Activated T-helper 2 cell treated with anti-CD3 and anti-CD28 coated beads, Interferon-gamma antibody, Interleukin-2, Interleukin-4, amounts not matched to agents 10 μg/mL and 5 μg/mL and 100 μg/mL, durations not matched to agents 14 hours and 24 hours and 36 hours (primary cell): ENCODE results near the gene TP53INP2. TPM values are rescaled to one million over a fixed set of nuclear protein-coding genes. Genes with fewer than 3 reads are reported as not detected.

Experiments used
- DNase-seq: peaks from one replicate; pipeline ENCODE4 v3.0.0; 2021; ENCODE audit warnings: low spot score
- H3K27ac Mint-ChIP-seq: one replicate; pipeline ENCODE4 v1.8.0; 2021; ENCODE audit warnings: mixed read lengths
- H3K27me3 Mint-ChIP-seq: one replicate; pipeline ENCODE4 v1.8.0; 2021; ENCODE audit warnings: low read depth, mixed read lengths
- H3K36me3 Mint-ChIP-seq: one replicate; pipeline ENCODE4 v1.8.0; 2021; ENCODE audit warnings: low read depth, mixed read lengths
- H3K4me1 Mint-ChIP-seq: one replicate; pipeline ENCODE4 v1.8.0; 2021; ENCODE audit warnings: low read depth, mixed read lengths
- H3K4me3 Mint-ChIP-seq: one replicate; pipeline ENCODE4 v1.8.0; 2021; ENCODE audit warnings: low read depth, mild to moderate bottlenecking, moderate library complexity, mixed read lengths
- H3K9me3 Mint-ChIP-seq: one replicate; pipeline ENCODE4 v1.8.0; 2021; ENCODE audit warnings: mixed read lengths
- intact Hi-C: fragments of 100-400 bp; cut with micrococcal nuclease; formaldehyde crosslinking; loops from one replicate; pipeline ENCODE4 v1.15.1; 2023
- total RNA-seq: library from RNA; stranded (reverse); gene quantifications from 2 replicates; pipeline ENCODE4 v1.2.3, GENCODE V29; 2022

Gene TP53INP2
- total RNA-seq, 1 donor from 2014 or later = 5.5 TPM

DNA sequence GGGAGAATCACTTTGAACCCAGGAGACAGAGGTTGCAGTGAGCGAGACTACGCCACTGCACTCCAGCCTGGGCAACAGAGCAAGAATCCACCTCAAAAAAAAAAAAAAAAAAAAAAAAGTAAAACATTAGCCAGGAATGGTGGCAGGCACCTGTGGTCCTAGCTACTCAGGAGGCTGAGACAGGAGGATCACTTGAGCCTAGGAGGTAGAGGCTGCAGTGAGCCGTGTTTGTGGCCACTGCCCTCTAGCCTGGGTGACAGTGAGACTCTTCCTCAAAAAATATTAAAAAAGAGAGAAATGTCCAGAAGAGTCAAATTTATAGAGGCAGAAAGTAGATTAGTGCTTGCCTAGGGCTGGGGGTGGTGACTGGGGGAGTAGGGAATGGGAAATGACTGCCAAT lies 20.5 kb upstream of the TP53INP2 start:
- Mint-ChIP-seq H3K9me3 (no peaks in the 10 kb centered on the region), H3K36me3 (no peaks in the 10 kb centered on the region), H3K27me3 (no peaks in the 10 kb centered on the region), H3K27ac (no peak overlapping the region), H3K4me1 (peaks cover 7% of the 10 kb centered on the region), H3K4me3 (no peak overlapping the region)
- no peak for DNase-seq
- intact Hi-C loops = no loop called here

DNA sequence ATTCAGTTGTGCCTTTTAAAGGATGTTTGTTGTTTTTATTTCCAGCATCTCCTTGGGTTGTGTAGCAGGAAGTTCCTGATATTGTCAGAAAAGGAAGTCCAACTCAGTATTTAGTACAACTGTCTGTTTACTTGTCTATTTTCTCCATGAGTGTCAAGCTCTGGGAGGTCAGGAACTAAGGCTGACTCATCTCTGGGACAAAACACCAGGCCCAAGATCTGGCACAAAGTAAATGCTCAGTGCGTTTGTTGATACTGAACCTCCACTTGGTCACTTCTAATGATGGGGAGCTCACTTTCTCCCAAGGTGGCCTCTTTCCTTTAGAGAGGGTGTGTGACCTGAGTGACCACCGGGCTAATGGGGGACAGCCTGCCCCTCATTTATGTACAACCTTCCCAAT lies 14.7 kb upstream of the TP53INP2 start:
- Mint-ChIP-seq H3K36me3 (no peaks in the 10 kb centered on the region), H3K27me3 (no peaks in the 10 kb centered on the region), H3K27ac (no peak overlapping the region), H3K9me3 (no peaks in the 10 kb centered on the region), H3K4me3 (no peak overlapping the region), H3K4me1 (no peaks in the 10 kb centered on the region)
- intact Hi-C loops = no loop called here
- DNase-seq = no peak

DNA sequence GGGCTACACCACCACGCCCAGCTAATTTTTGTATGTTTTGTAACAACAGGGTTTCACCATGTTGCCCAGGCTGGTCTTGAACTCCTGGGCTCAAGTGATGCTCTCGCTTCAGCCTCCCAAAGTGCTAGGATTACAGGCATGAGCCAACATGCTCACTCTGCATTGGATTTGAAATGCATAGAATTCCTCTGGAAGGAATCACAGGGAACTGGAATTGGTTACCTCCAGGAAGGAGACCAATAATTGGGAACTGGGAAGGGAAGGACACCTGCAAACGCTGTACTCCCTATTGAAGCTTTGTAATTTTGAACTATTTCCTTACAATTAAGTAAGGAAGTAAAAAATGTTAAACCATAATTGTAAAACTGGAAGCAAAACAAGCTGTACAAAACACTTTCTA lies 12.3 kb upstream of the TP53INP2 start:
- Mint-ChIP-seq H3K27me3 (peaks cover 3% of the 10 kb centered on the region), H3K27ac (no peak overlapping the region), H3K4me3 (no peak overlapping the region), H3K4me1 (no peaks in the 10 kb centered on the region), H3K9me3 (no peaks in the 10 kb centered on the region), H3K36me3 (no peaks in the 10 kb centered on the region)
- DNase-seq = no peak
- intact Hi-C loops = no loop called here

DNA sequence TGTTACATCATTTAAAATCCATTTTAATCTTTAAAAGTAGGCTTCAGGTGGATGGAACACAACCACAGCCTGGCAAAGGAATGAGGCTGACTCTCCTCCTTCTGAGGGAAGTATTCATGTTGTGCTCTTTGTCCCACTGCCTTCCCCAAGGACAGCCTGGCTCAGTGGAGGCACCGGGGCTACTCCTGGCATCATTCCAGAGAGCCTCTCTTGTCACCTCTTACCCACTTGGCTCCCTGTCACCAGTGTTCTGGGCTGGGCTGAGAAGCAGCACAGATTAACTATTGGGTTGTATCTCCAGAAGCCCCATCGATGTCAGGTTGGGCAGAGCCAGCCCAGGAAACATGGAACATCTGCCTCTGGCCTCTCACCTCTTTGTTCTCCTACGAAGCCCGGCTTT lies 10.7 kb upstream of the TP53INP2 start:
- Mint-ChIP-seq H3K27ac (no peak overlapping the region), H3K4me3 (no peak overlapping the region), H3K27me3 (peaks cover 7% of the 10 kb centered on the region), H3K9me3 (no peaks in the 10 kb centered on the region), H3K4me1 (no peaks in the 10 kb centered on the region), H3K36me3 (no peaks in the 10 kb centered on the region)
- intact Hi-C loops = no loop called here
- no peak for DNase-seq

DNA sequence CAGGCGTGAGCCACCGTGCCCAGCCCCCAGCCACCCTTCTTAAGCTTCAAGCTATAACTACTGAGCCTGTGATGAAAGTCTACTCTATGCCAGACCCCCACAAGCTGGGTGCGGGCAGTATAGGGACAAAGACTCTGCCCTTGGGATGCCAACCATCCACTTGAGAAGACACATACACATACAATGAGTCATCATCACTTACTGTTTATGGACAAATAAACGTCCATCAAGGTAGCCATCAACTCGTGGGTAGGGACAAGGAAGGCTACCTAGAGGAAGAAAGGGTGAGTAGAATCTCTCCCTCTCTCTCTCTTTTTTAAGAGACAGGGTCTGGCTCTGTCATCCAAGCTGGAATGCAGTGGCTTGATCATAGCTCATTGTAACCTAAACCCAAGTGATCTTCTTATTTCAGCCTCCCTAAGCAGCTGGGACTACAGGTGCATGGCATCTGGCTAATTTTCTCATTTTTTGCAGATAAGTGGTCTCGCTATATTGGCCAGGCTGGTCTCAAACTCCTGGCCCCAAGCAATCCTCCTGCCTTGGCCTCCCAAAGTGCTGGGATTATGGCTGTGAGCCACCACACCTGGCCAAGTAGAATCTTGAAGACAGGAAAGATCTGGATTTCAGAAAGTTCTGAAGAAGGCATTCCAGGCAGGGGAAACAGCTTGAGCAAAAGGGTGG lies 2.6 kb upstream of the TP53INP2 start:
- H3K27ac Mint-ChIP-seq = no peak overlapping the region
- no peaks in the 10 kb centered on the region for H3K9me3 Mint-ChIP-seq
- H3K27me3 Mint-ChIP-seq = peaks cover 15% of the 10 kb centered on the region
- H3K4me3 Mint-ChIP-seq = no peak overlapping the region
- no peaks in the 10 kb centered on the region for H3K36me3 Mint-ChIP-seq
- DNase-seq = no peak
- intact Hi-C loops = no loop called here
- H3K4me1 Mint-ChIP-seq = peaks cover 16% of the 10 kb centered on the region

DNA sequence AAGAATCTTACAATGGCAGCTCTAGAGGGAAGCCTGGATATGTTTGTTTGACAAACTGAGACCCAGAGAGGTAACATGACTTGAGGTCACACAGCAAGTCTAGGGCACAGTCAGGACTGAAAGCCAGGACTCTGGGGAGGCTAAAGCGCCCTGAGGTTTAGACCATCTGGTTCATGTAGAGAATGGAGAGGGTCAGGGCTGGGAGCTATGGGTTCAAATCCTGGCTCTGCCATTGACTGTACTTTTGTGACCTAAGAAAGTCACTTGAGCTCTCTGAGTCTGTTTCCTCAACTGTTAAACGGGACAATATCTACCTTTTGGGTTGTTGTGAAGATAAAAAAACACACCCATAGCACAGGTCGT lies 1.1 kb upstream of the TP53INP2 start:
- H3K27ac Mint-ChIP-seq = no peak overlapping the region
- H3K36me3 Mint-ChIP-seq = no peaks in the 10 kb centered on the region
- H3K27me3 Mint-ChIP-seq = peaks cover 12% of the 10 kb centered on the region
- H3K4me3 Mint-ChIP-seq = peak overlapping the region; percentile 99
- intact Hi-C loops = no loop called here
- no peak for DNase-seq
- H3K4me1 Mint-ChIP-seq = peaks cover 19% of the 10 kb centered on the region
- H3K9me3 Mint-ChIP-seq = no peaks in the 10 kb centered on the region

DNA sequence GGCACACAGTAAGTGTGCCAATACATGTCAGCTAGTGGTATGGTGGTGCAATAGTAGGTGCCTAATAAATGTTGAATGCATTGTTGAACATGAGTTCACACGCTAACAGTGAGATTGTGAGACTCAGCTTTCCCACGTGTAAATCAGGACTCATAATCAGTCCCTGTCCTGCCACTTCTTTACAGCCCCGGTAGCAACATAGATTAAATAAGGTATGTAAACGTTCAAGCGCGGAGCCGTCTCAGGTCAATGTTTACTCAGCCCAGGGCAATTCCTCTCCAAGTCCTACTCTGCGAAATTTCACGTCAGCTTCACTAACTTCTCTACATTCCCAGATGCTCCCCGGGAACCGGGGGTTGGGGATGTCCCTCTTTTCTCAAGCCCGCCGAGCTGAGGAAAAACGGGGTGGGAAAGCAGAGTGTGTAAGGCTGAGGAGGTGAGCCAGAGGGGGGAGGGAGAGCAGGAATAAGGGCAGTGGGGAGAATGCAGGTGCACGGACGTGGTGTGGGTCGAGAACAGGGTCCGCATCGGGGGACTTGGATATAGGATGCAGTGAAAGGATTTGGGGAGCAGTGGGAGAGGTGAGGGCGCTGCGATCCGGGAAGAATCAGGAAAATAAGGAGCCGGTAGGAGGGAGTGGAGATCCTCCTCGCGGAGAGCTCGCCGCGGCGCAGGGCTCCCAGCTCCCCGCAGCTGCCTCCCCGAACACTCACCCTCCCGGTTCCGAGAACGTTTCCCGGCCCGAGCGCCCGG lies 544 bp upstream of the TP53INP2 start:
- Mint-ChIP-seq H3K4me3 (peak overlapping the region; percentile 99), H3K27me3 (peaks cover 12% of the 10 kb centered on the region), H3K27ac (peak overlapping the region; percentile 94), H3K36me3 (no peaks in the 10 kb centered on the region), H3K9me3 (no peaks in the 10 kb centered on the region), H3K4me1 (peaks cover 22% of the 10 kb centered on the region)
- DNase-seq = no peak
- intact Hi-C loops = no loop called here

DNA sequence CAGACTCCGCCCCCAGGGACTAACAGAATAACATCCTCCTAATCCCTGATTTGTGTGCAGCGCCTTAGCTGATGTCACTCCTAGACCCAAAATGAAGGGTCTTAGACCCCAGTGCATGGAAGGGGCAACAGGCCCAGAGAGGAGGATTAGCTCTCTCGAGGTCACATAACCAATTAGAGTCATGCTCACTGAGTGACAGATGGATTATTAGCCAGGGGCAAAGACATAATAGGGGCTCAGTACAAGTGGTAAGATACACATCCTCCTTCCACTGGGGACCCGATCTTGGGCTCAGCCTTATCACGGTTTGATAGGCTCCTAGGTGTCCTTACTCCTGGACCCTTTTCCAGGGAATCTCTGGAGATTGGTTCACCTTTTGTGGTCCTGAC lies 858 bp downstream of the TP53INP2 start:
- Mint-ChIP-seq H3K4me1 (peaks cover 24% of the 10 kb centered on the region), H3K27me3 (peaks cover 12% of the 10 kb centered on the region), H3K4me3 (peak overlapping the region; percentile 85), H3K27ac (peak overlapping the region; percentile 91), H3K9me3 (no peaks in the 10 kb centered on the region), H3K36me3 (no peaks in the 10 kb centered on the region)
- intact Hi-C loops = no loop called here
- DNase-seq = no peak

DNA sequence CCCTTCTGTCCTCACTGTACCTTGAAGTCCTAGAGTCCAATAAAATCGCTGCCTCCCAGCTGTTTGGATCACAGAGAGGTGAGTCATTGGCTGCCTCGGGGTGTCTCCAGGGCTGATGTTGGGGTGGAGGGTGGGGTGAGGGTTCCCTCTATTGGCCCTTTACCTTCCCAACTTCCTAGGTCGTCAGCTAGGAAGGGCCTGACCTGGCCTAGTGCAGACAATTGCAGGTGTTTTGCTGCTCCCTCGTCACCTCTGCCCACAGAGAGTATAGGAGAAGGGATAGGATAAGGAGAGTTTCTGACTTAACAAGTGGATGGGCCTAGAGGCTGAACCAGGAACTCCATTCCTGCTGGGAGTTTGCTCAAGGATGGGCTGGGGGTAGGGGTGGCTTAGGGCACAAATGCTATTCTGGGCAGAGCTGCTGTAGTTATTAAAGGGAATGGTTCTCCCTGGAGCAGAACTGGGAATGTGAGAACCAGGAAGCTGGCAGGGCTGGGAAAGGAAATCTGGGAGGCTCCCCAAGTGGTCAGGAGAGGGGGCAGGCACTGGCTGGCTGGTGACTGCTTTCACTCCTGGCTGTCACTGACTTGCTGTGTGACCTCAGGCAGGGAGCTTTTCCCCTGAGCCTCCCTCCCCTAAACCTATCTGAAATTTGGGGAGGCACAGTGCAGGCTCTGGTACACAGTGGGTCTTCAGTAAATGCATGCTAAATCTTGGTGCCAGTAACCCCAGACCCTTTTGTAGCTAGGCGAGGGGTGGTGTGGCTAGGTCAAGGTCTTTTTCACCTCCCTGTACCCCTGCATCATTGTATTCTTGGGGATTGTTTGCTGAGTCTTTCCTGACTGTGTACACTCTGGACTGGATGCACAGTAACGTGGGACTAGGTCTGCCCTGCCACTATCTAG lies 1.5 kb downstream of the TP53INP2 start:
- H3K36me3 Mint-ChIP-seq = peaks cover 5% of the 10 kb centered on the region
- DNase-seq = no peak
- H3K4me1 Mint-ChIP-seq = peaks cover 29% of the 10 kb centered on the region
- intact Hi-C loops = no loop called here
- H3K9me3 Mint-ChIP-seq = no peaks in the 10 kb centered on the region
- H3K27me3 Mint-ChIP-seq = peaks cover 12% of the 10 kb centered on the region
- H3K4me3 Mint-ChIP-seq = peak overlapping the region; percentile 85
- H3K27ac Mint-ChIP-seq = peak overlapping the region; percentile 49

DNA sequence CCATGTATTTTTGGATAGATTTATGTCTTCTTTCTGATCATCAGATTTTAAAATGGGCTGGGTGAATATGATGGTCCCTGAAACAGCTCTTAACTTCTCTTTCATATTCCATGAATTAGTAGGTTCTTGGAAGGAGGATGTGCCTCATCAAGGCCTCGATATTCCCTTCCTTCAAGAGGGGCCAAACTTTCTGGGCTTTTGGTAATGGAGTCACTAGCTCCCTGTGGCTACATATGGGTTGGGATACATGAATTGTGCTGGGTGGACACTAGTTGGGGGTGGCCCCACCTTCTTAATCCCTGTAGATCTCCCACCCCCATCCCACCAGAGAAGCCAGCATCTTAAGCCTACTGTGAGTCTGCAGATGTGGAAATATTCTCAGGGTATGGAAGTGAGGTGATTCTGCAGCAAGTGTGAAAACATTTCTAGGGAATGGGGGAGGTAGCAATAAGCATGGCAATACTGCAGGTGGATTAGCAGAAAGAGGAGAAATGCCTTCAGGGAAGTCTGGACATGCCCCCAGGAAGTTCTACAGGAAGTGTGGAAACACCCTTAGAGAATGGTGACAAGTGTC lies 2.2 kb downstream of the TP53INP2 start:
- H3K4me1 Mint-ChIP-seq = peaks cover 30% of the 10 kb centered on the region
- intact Hi-C loops = no loop called here
- H3K36me3 Mint-ChIP-seq = peaks cover 13% of the 10 kb centered on the region
- peak overlapping the region; percentile 6 for H3K4me3 Mint-ChIP-seq
- no peak overlapping the region for H3K27ac Mint-ChIP-seq
- DNase-seq = no peak
- H3K27me3 Mint-ChIP-seq = peaks cover 12% of the 10 kb centered on the region
- H3K9me3 Mint-ChIP-seq = no peaks in the 10 kb centered on the region

DNA sequence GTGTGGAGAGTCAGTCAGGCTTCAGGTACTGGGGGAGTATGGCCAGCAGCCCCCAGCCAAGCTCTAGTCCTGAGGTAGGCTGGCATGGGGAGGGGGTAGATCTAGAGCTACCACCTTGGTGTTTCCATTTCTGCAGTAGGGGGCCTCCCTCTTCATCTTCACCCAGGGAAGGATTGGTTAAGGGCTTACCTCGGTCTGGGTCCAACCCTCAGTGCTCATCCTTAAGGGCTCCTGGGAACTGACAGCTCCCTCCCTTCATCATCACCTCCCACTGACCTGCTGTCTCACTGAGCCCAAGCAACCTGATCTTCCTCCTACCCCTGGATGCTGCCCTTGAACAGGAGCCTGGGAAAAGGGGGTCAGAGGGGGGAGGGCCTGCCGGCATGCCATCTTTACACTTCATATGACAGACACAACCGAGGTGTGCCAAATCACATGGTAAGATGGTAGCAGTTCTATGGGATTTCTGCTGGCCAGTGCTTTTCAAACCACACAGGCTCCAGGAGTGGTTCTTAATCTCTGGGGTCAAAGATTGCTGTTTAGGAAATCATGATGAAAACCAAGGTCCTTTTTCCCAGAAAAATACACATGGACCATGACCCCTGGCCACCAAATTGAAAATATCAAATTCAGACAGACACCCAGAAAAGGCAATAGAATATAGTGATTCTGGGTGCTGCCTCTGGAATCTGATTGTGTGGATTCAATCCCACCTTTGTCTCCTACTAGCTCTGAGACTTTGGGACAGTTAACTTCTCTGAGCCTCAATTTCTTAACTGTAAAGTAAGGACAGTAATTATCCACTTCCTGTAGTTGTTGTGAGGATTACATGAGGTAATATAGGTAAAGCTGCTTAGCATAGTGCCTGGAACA lies 3.0 kb downstream of the TP53INP2 start:
- DNase-seq = no peak
- H3K4me3 Mint-ChIP-seq = no peak overlapping the region
- H3K27ac Mint-ChIP-seq = no peak overlapping the region
- peaks cover 8% of the 10 kb centered on the region for H3K27me3 Mint-ChIP-seq
- intact Hi-C loops = no loop called here
- H3K4me1 Mint-ChIP-seq = peaks cover 31% of the 10 kb centered on the region
- peaks cover 20% of the 10 kb centered on the region for H3K36me3 Mint-ChIP-seq
- H3K9me3 Mint-ChIP-seq = no peaks in the 10 kb centered on the region

DNA sequence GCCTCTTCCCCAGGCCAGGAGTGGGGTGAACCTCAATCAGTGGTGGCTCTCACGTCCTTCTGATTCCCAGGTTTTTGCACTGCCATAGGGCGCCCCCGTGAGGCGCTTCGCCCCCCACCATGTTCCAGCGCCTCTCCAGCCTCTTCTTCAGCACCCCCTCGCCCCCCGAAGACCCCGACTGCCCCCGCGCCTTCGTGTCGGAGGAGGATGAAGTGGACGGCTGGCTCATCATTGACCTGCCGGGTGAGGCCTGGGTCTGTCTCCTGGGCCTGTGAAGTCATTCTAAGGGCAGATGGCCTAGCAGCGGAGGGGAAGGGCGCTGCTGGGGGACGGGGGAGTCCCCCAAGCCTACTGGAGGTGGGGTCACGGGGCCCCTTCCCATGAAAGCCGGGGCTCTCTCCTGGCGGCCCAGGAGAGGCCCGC lies 4.5 kb downstream of the TP53INP2 start:
- H3K9me3 Mint-ChIP-seq = no peaks in the 10 kb centered on the region
- peaks cover 34% of the 10 kb centered on the region for H3K4me1 Mint-ChIP-seq
- peak overlapping the region; percentile 89 for H3K27ac Mint-ChIP-seq
- intact Hi-C loops = loop anchor here (1.0 kb wide), 3 partner anchors 31 to 192 kb away; partner anchors contain the start of genes DYNLRB1 and PIGU
- no peaks in the 10 kb centered on the region for H3K27me3 Mint-ChIP-seq
- peaks cover 34% of the 10 kb centered on the region for H3K36me3 Mint-ChIP-seq
- DNase-seq = peak; percentile 46
- H3K4me3 Mint-ChIP-seq = peak overlapping the region; percentile 84
